Pons (tissue), 1 donor: ENCODE measurements around the gene POLR3H.

Experiments used
- DNase-seq: peaks from one replicate; pipeline ENCODE4 v3.0.0-alpha.2; 2016; ENCODE audit warnings: low spot score

The POLR3H gene

GRCh38 chr22:41516462-41516861, 27.8 kb downstream of the POLR3H start:
- DNase-seq = no peak

DNA sequence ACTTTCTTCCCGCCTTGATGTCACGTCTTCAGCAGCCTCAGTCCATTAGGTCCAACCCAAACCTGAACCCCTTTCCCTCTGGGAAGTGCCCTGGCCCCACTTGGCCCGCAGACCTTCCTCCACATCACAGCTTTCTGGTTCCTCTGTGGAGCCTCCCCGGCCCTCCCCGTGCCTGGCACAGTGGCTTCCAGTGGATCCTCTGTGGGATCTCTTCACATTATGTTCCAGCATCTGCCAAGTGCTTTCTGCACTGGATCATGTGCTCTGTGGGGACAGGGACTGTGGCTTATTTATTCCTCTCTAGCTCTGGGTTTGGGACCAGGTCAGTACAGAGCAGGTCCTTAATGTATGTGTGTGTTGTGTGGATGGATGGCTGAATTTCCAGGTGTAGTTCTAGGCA, 30.9 kb downstream of the POLR3H start:
- peak; percentile 86 for DNase-seq

DNA sequence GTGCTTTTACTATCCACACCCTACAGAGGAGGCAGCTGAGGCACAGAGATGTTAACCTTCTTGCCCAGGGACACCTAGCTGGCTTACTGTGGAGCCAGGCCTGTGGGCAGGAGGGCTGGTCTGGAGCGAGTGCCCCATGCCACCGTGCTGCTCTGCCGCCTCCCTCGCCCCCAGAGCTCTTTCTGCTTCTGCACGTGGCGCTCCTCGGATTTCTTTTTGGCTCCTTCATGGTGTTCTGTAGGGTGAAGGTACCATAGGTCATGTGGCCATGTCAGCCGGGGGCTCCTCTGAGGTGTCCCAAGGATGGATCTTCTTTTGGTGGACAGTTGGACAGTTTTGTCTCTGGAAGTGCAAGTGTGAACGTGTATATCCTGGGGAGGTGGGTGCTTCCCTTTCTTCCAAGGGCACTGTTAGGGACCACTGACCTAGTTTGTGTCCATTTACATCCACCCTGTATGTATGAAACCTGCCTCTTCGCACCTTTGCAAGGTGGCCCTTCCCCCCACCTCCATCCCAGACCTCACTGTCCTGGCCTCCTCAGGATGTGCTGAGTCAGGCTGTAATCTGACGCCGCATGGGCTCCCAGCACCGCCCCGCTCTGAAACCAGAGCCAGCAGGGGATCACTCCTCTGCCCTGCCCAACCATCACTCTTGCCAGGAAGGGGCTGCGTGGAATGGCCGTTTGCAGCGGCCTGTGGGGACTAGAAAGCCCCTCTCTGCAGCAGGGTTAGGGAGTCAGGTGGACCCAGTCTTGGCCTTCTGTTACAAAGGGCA, 31.7 kb downstream of the POLR3H start:
- no peak for DNase-seq

GRCh38 chr22:41511521-41511968, 32.7 kb downstream of the POLR3H start:
- DNase-seq = no peak

DNA sequence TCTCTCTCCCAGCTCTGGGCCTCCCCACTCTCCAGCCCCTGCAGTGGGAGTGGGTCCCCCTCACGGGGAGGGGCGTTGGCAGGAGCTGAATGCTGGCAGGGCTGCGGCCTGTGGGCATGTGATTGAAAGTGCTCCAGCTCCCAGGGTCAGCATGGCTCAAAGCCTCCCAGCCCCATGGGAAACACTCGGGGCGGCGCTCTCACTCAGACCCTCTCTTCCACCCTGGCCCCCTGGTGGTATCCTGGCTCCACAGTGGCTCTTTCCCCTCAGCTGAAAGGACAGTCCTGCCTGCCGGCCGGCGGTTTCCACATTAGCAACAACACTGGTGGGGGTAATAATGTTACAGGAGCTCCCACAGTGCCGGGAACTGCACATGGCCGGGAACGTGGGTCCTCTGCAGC, 35.5 kb downstream of the POLR3H start:
- DNase-seq = peak; percentile 87

- no peak for DNase-seq
Observed at GRCh38 chr22:41507330-41508063, 36.8 kb downstream of the POLR3H start.

DNA sequence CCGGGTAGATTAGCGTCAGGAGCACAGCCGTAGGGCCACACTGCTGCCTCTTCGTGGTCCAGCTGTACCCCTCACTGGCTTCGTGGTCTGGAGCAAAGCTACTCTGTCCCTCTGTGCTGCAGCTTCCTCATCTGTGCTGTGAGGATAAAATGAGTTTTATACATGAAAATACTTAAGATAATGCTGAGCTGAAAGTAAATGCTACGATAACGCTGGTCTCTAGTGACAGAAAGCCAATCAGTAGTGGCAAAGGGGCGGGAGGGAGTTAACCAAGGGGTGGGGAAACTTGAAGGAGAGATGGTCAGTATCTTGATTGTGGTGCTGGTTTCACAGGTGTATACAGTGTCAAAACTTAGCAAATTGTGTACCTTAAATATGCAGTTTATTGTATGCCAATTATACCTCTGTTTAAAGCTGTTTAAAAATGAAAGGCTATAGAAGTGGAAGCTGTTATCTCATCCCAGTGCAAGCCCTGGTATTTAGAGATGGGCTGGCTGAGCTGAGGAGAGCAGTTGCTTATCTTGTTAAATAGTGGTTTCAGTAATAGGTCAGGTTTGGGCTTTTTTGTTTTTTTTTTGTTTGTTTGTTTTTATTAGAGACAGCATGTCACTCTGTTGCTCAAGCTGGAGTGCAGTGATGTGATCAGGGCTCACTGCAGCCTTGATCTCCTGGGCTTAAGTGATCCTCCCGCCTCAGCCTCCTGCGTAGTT, 38.6 kb downstream of the POLR3H start:
- no peak for DNase-seq

DNA sequence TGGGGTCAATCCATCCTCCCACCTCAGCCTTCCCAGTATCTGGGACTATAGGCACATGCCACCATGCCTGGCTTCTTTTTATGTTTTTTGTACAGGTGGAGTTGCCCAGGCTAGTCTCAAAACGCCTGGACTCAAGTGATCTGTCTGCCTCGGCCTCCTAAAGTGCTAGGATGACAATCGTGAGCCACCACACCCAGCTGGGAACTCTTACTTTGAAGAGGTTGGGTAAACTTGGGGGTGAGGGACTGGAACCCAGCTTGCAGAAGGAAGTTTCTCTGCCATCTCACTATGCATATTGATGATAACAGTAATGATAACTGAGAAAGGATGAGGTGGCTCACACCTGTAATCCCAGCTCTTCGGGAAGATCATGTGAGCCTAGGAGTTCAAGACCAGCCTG, 39.5 kb downstream of the POLR3H start:
- DNase-seq = no peak

DNA sequence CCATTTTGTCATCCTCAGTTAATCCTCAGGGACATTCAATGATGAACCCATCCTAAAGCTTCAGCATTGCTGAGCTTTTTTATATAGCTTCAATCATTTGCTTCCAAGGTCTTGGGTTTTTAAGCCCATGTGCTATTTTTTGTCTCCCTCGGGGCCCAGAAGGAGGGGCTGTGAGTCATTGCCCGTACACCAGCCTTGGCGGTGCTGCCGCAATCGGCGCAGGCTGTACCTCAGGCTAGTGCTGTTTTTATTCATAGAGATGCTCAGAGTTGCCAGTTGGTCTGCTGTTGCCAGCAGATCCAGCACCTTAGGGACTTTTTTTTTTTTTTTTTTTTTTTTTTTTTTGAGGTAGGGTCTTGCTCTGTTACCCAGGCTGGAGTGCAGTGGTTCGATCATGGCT, 39.9 kb downstream of the POLR3H start:
- DNase-seq = no peak

GRCh38 chr22:41501209-41501608, 43.1 kb downstream of the POLR3H start:
- peak; percentile 76 for DNase-seq

GRCh38 chr22:41500303-41500702, 44.0 kb downstream of the POLR3H start:
- no peak for DNase-seq

- no peak for DNase-seq
Observed at GRCh38 chr22:41499624-41500280, 44.5 kb downstream of the POLR3H start.

GRCh38 chr22:41498303-41498835, 45.9 kb downstream of the POLR3H start:
- no peak for DNase-seq

DNA sequence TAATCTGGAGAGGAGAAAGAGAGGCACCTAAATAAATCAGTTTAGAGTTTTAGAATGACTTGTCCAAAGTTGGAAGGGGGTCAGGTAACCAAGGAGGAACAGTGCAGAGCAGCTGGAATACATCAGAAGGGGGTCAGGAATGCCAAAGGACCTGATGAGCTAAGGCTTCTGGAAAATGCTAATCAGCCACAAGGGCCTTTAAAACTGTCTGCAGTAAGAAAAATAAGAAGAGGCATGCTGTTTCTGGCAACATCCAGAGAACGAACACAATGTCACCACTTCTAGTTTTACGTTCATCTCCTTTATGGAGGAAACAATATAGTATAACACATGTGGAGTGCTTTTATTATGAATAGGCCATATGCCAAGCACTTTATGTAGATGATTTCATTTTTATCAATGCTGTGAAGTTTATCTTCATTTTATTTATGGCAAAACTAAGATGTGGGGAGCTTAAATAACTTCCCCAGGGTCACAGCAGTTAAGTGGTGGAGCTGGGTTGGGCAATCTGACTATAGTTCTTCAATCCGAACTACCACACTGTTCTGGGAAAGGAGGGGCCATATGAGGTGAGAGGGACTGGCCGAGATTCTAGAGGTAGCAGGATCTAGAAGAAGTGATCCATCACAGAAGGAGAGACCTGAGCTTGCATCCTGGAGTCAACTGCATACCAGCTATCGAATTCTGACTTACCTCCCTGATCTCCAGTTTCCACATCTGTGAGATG, 52.7 kb downstream of the POLR3H start:
- DNase-seq = peak; percentile 42

GRCh38 chr22:41488596-41489385, 55.5 kb downstream of the POLR3H start:
- DNase-seq = no peak

GRCh38 chr22:41488076-41488475, 56.2 kb downstream of the POLR3H start:
- DNase-seq = no peak

DNA sequence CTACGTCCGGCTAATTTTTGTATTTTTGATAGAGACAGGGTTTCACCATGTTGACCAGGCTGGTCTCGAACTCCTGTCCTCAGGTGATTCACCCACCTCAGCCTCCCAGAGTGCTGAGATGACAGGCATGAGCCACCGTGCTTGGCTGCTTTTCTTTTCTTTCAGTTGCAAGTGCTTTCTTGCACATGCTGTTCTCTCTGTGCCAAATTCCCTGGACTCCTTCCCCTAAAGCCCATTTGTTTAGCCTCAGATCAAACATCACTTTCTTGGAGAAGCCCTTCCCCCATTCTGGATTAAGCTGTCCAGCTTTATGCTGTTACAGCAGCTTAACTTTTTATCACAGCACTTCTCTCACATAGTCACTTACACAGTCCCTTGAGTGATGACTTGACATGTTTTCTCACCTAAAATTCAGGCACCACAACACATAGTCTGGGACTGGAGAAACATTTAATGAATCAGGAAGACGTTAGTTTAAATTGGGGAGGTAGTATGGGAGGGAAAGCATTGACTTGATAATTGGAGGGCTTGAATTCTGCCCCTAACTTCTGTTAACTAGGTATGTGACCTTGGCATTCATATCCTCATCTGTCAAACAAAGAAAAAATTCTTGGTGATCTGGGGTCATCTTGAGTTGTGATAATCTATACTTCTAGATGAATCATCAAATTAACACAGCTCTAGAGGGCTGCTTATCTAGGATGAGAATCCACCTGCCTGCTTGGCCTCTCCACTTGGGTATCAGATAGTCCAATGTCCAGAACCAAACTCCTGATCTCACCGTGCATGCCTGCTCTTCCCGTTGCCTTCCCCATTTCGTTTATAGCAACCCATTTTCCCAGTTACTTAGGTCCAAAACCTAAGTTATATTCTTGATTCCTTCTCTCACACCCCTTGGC, 57.0 kb downstream of the POLR3H start:
- no peak for DNase-seq

- DNase-seq = no peak
Observed at GRCh38 chr22:41485033-41485432, 59.2 kb downstream of the POLR3H start.

DNA sequence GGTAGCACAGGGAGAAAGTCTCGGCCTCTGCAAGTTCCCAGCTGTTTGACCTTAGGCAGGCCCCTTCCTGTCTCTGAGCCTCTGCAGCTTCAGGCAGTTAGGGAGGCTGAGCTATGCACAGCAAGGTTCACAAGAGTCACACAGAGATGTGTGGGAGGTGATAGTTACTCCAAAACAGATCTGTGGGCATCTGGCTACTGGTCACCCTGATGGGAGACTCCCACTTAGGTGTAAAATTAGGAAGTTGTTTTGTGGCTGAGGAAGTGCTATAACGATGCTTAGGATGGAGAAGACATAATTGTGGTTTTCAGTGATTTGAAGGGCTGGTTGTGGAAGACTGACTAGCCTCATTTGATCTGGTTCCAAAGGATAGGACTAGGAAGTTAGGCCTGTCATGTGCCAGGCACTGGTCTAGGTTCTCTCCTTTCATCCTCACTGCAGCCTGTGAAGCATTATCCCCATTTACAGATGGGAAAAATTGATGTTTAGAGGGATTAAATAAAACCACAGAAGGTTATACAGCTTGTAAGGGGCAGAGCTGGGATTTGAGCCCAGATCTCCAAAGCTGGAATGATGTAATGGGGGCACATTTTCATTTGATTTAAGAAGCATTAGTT, 61.8 kb downstream of the POLR3H start:
- DNase-seq = no peak
